PFSK-1 (cell line): ENCODE data around the gene PLEKHM2.

Experiments used
- FOXP2 ChIP-seq: optimal IDR thresholded peaks from 2 replicates; pipeline ENCODE3; 2011; ENCODE audit warnings: borderline replicate concordance, control low read depth, inconsistent platforms; ENCODE audit not compliant: insufficient read depth; ENCODE audit errors: extremely low read length, extremely low read depth
- POLR2AphosphoS5 ChIP-seq: IDR thresholded peaks from 2 replicates; pipeline ENCODE4 v1.6.1; 2012; ENCODE audit warnings: low read depth, mild to moderate bottlenecking, control low read depth, low read length, moderate library complexity
- REST ChIP-seq, 2 experiments: IDR thresholded peaks; 2 replicates each; pipeline versions ENCODE4 v1.6.1 to v1.8.0; 2011 to 2012; ENCODE audit warnings: low read depth in 2 of 2, low read length in 2 of 2, control low read depth in 1 of 2, inconsistent platforms in 1 of 2, mild to moderate bottlenecking in 1 of 2, moderate library complexity in 1 of 2; ENCODE audit not compliant: insufficient read depth in 1 of 2
- SIN3A ChIP-seq: IDR thresholded peaks from 2 replicates; pipeline ENCODE4 v1.6.1; 2012; ENCODE audit warnings: mild to moderate bottlenecking, low read length, moderate library complexity, borderline replicate concordance; ENCODE audit not compliant: insufficient read depth
- TAF1 ChIP-seq: IDR thresholded peaks from 2 replicates; pipeline ENCODE4 v1.6.1; 2012; ENCODE audit warnings: low read length, control low read depth, borderline replicate concordance; ENCODE audit not compliant: insufficient read depth

PLEKHM2 gene

GRCh38 chr1:15685820-15686219, 1.7 kb downstream of the PLEKHM2 start:
- TF ChIP-seq TAF1 (no peak), POLR2AphosphoS5 (no peak), FOXP2 (no peak), SIN3A (no peak), REST (IDR thresholded peaks at IDR 0.05; ENCODE audit: insufficient read depth in 1 of 2, low read depth in 2 of 2, low read length in 2 of 2) (no peak)

GRCh38 chr1:15687446-15687845, 3.3 kb downstream of the PLEKHM2 start:
- no peak for TF ChIP-seq FOXP2
- TF ChIP-seq SIN3A, result no peak
- no peak for TF ChIP-seq TAF1
- TF ChIP-seq POLR2AphosphoS5, result no peak
- TF ChIP-seq REST (IDR thresholded peaks at IDR 0.05; ENCODE audit: insufficient read depth in 1 of 2, low read depth in 2 of 2, low read length in 2 of 2), result no peak

GRCh38 chr1:15690317-15690716, 6.2 kb downstream of the PLEKHM2 start:
- no peak for TF ChIP-seq TAF1
- TF ChIP-seq FOXP2, result no peak
- TF ChIP-seq POLR2AphosphoS5, result no peak
- TF ChIP-seq REST (IDR thresholded peaks at IDR 0.05; ENCODE audit: insufficient read depth in 1 of 2, low read depth in 2 of 2, low read length in 2 of 2), result no peak
- no peak for TF ChIP-seq SIN3A

GRCh38 chr1:15691434-15692032, 7.4 kb downstream of the PLEKHM2 start:
- TF ChIP-seq SIN3A (no peak), REST (IDR thresholded peaks at IDR 0.05; ENCODE audit: insufficient read depth in 1 of 2, low read depth in 2 of 2, low read length in 2 of 2) (no peak), POLR2AphosphoS5 (no peak), TAF1 (no peak), FOXP2 (no peak)

GRCh38 chr1:15692121-15692682, 8.1 kb downstream of the PLEKHM2 start:
- TF ChIP-seq REST (IDR thresholded peaks at IDR 0.05; ENCODE audit: insufficient read depth in 1 of 2, low read depth in 2 of 2, low read length in 2 of 2), result no peak
- no peak for TF ChIP-seq SIN3A
- no peak for TF ChIP-seq POLR2AphosphoS5
- no peak for TF ChIP-seq FOXP2
- TF ChIP-seq TAF1, result no peak
